GM06990 (cell line): ENCODE measurements around the gene ARHGAP24.

ENCODE experiments used
- DNase-seq: peaks from one replicate; pipeline ENCODE4 v3.0.0-alpha.2; 2011; ENCODE audit not compliant: insufficient read length; ENCODE audit errors: extremely low read depth
- H3K27me3 ChIP-seq: replicated peaks from 2 replicates; pipeline ENCODE4 v1.6.0; 2011; ENCODE audit warnings: low read length; ENCODE audit not compliant: control insufficient read depth, insufficient read depth
- H3K36me3 ChIP-seq: 2 replicates; pipeline ENCODE4 v1.5.1; 2011; ENCODE audit warnings: low read length; ENCODE audit not compliant: control insufficient read depth, insufficient read depth
- H3K4me3 ChIP-seq: replicated peaks from 2 replicates; pipeline ENCODE4 v1.5.1; 2011; ENCODE audit warnings: low read depth, mild to moderate bottlenecking, control low read depth, low read length
- CTCF ChIP-seq: IDR thresholded peaks from 2 replicates; pipeline ENCODE4 v1.5.1; 2011; ENCODE audit warnings: low read length, control low read depth, mild to moderate bottlenecking, inconsistent platforms; ENCODE audit not compliant: insufficient read depth, poor library complexity, severe bottlenecking

ARHGAP24 gene

DNA sequence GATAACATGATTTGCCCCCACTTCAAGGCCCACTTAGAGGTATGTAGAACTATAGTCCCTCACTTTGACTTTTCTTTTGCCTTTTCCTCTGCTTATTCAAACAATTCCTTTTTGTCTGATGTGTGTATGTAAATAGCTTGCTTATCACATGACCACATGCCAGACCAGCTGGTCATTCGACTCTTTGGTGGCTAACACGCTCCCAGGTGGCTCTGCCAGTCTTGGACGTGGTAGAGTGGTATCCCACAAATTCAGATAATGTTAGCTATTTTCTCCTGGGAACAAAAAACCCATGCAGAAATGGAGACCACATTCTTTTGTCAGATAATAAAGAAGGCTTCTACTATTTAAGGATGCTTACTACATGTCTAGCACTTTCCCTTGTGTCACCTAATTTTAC lies 47.9 kb downstream of the ARHGAP24 start:
- DNase-seq, result no peak
- TF ChIP-seq CTCF, result no peak
- Histone ChIP-seq H3K27me3 (no peaks in the 10 kb centered on the region), H3K36me3 (no peaks in the 10 kb centered on the region), H3K4me3 (no peak overlapping the region)

DNA sequence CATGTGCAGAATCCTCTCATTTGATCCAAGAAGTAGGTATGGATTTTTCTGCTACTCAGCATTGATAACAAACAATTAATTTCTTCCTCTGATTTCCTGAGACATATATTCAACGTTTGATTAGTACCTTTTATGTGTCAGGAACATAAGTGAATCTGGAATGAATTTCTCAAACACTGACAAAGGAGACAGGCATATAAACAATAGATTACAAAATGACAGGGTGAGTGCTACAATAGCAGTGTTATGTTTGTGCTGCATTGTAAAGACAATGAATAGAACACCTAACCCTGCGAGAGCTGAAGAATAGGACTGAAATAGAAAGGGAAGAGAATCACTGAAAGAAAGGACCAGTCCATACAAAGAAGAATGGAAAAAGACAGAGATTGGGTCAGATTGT lies 52.9 kb downstream of the ARHGAP24 start:
- Histone ChIP-seq H3K4me3 (no peak overlapping the region), H3K27me3 (no peaks in the 10 kb centered on the region), H3K36me3 (no peaks in the 10 kb centered on the region)
- no peak for DNase-seq
- TF ChIP-seq CTCF, result no peak

DNA sequence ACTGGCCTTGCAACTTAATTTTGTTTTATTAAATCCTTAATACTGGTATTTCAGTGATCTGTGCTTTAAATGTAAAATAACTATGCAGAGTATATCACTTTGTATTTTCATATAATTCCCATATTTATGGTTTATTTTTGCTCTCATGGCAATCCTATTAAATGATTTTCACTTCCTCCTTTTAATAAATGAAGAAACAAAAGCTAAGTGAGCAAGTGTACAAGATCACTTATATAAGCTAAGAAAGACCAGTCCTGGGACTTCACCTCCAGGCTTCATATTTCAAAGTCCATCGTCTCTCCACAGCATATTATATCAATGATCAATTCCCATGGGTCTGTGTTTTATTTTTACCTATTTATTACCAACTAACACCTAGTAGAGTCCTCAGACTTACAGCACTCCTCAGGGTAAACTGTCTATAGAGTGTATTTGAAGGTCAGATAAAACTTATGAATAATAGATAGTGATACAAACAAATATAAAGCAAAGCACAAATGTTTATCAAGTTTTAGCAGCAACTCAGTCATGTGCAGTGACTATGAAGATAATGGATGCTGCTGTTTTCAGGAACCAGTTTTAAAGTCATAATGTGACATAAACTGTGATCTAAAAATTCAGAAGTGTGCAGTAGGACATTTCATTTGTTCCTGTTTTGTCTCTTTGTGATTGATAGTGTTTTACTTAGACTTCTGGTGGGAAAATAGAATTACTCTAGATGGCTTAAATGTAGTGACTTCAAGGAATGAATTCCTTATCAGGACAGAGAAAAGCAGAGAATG lies 56.8 kb downstream of the ARHGAP24 start:
- no peaks in the 10 kb centered on the region for H3K36me3 ChIP-seq
- H3K4me3 ChIP-seq, result no peak overlapping the region
- TF ChIP-seq CTCF, result no peak
- no peak for DNase-seq
- H3K27me3 ChIP-seq, result no peaks in the 10 kb centered on the region

DNA sequence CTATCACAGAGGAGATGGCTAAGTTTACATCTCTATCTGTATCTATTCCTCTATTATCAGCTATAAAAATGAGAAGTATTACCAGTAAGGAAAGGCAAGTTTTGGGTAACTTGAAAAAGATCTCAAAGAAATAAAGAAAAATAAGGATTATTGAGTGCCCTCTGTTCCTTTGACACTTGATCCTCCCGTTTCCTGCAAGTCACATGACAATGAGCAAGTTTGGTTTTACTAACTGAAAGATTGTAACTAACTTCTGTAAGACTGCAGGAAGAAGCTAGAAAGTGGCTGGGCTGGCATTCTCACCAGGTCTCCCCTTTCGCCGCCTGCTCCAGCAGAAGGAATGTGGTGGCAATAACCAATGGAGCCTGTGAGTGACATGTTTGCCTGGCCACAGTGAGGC lies 59.2 kb downstream of the ARHGAP24 start:
- Histone ChIP-seq H3K27me3 (no peaks in the 10 kb centered on the region), H3K4me3 (no peak overlapping the region), H3K36me3 (no peaks in the 10 kb centered on the region)
- no peak for TF ChIP-seq CTCF
- no peak for DNase-seq

- no peak for TF ChIP-seq CTCF
- H3K27me3 ChIP-seq, result no peaks in the 10 kb centered on the region
- DNase-seq, result no peak
- no peak overlapping the region for H3K4me3 ChIP-seq
- no peaks in the 10 kb centered on the region for H3K36me3 ChIP-seq
Observed at GRCh38 chr4:85543832-85544231, 68.9 kb downstream of the ARHGAP24 start.

DNA sequence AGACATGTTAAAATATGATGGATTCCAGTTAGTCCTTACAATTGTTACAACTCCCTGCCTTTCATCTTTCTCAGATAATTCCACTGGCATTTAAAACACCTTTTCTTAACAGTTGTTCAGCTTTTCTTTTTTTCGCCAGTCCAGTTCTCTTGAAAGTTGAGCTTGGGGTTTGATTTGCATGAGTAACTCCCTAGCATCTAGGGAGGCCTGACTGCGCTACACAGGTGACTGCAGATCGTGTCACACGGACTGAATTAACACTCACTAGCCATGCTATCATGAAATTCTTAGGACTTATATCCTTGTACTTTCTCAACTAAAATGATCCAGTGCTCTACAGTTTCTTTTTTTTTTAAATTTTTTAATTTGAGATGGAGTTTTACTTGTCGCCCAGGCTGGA lies 69.8 kb downstream of the ARHGAP24 start:
- Histone ChIP-seq H3K36me3 (no peaks in the 10 kb centered on the region), H3K27me3 (no peaks in the 10 kb centered on the region), H3K4me3 (no peak overlapping the region)
- no peak for TF ChIP-seq CTCF
- no peak for DNase-seq
